Pulmonary artery endothelial cell (primary cell): ENCODE measurements around the gene AS3MT. TPM values are rescaled to one million over a fixed set of nuclear protein-coding genes. Genes with fewer than 3 reads are reported as not detected.
"Not testable (repeated sequence)": the region's sequence is repeated elsewhere in the genome, so short reads cannot be mapped to it uniquely, and the experiment has no call there.

Source experiments
- DNase-seq: peaks from one replicate; pipeline ENCODE4 v3.0.0-alpha.2; 2011; ENCODE audit warnings: low read depth, low spot score
- total RNA-seq: library from RNA; depleted of rRNA; stranded (reverse); fragments of >200 nt; gene quantifications from 2 replicates; pipeline ENCODE4 v1.2.3, GENCODE V29; 2014

The AS3MT gene
- total RNA-seq, 1 donor from 2014 or later = 1.4 TPM

DNA sequence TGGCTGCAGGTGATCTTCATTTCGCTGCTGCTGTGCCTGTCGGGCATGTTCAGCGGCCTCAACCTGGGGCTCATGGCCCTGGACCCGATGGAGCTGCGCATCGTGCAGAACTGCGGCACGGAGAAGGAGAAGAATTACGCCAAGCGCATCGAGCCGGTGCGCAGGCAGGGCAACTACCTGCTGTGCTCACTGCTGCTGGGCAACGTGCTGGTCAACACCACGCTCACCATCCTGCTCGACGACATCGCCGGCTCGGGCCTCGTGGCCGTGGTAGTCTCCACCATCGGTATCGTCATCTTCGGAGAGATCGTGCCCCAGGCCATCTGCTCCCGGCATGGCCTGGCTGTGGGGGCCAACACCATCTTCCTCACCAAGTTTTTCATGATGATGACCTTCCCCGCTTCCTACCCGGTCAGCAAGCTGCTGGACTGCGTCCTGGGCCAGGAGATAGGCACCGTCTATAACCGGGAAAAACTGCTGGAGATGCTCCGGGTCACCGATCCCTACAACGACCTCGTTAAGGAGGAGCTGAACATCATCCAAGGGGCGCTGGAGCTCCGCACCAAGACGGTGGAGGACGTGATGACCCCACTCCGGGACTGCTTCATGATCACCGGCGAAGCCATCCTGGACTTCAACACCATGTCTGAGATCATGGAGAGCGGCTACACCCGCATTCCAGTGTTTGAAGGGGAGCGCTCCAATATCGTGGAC, 50.1 kb downstream of the AS3MT start:
- no peak for DNase-seq

DNA sequence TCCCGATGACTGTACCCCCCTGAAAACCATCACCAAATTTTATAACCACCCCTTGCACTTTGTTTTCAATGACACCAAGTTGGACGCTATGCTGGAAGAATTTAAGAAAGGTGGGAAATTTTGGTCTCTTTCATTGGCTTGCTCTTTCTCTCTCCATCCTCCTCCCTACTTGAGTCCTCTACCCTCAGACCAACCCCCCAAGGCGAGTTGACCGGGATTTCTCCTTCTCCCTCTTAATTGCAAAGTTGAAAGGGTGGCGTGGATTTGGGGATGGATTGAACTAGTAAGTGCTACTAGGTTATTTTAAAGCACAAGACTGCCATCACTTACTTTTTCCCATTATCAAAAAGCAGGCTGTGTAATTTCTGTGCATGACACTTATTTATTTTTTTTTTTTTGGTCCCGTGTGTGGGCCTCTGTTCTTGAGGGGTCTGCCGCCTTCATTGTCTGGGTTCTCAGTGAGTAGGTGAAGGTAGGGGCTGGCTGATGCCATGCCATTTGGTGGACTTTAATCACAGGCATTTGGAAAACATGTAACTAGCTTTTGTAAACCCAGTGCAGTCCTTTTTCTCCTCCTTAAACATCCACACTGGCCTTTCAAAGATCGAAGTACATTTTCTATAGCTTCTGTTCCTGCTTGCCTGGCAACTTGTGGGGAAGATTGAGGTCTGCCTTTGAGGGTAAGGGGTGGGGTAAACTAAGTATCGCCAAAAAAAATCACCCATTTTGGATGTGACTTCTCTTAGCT, 50.9 kb downstream of the AS3MT start:
- DNase-seq = no peak

DNA sequence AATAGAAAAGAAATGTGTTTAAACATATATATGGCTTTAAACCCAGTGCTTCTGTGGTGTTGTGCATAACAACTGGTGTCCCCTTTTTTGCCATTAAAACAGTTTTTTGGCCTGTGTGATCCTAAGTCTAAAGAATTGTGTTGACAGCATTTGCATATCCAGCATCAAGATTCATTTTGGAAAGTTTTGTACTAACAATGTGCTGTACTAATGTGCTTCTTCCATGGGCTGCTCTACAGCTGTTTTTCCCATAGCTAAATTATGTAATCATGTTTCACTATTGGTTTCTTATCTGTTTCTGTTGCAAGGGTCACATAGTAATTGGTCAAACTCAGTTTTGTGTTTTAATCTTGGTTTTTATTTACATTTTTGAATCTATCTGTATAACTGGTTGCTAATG, 54.3 kb downstream of the AS3MT start:
- no peak for DNase-seq

DNA sequence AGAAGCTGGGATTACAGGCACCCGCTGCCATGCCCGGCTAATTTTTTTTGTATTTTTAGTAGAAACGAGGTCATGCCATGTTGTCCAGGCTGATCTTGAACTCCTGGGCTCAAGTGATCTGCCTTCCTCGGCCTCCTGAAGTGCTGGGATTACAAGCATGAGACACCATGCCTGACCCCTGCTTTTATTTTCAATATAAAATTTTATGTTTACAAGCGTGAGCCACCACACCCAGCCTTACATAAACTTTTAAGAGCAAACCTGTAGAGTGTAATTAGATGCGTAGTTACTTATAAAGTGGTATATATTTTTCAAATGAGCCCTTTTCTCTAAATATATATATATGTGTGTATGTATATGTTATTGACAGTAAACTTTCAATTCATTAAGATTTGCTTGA, 57.6 kb downstream of the AS3MT start:
- no peak for DNase-seq

DNA sequence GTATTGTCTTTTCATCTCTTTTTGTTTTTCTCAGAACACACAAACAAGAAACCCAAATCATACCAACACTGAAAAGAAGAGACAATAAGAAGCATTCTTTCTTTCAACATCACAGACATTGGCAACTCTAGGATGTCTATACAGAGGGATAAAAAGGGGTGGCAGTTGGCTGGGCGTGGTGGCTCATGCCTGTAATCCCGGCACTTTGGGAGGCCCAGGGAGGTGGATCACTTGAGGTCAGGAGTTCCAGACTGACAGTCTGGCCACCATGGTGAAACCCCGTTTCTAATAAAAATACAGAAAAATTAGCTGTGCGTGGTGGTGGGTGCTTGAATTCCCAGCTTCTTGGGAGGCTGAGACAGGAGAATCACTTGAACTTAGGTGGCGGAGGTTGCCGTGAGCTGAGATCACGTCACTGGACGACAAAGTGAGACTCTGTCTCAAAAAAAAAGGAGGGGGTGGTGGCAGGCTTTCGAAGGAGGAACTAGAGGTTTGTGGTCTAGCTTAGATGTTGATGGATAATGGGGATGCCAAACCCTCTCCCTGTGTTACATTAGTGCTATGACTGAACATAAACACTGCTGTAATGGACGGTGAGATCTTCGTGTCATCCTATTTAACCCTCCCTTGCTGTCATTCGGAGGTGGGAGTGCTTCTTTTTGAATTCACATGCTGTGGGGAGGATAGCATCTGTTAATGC, 58.2 kb downstream of the AS3MT start:
- DNase-seq = no peak

DNA sequence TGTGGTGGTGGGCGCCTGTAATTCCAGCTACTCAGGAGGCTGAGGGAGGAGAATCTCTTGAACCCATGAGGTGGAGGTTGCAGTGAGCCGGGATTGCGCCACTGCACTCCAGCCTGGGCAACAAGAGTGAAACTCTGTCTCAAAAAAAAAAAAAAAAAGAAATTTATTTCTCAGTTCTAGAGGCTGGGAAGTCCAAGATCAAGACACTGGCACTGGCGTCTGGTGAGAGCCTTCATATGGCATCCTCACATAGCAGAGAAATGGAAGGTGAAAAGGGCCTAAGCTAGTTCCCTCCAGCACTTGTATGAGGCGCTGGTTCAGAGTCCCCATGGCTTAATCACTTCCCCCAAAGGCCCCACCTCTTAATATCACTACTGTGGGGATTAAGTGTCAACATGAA, 59.2 kb downstream of the AS3MT start:
- not testable (repeated sequence) for DNase-seq

DNA sequence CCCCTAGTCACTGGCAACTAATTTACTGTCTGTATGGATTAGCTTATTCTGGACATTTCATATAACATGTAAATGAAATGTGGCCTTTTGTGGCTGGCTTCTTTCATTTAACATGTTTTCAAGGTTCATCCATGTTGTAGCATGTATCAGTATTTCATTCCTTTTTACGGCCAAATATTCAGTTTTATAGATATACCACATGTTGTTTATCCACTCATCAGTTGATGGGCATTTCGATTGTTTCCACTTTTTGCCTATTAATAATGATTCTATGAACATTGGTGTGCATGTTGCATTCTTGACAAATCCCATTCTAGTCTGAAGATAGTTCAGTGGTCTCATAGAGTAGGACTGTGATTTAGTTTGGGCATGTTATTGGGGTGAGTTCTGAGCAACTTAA, 61.5 kb downstream of the AS3MT start:
- no peak for DNase-seq

DNA sequence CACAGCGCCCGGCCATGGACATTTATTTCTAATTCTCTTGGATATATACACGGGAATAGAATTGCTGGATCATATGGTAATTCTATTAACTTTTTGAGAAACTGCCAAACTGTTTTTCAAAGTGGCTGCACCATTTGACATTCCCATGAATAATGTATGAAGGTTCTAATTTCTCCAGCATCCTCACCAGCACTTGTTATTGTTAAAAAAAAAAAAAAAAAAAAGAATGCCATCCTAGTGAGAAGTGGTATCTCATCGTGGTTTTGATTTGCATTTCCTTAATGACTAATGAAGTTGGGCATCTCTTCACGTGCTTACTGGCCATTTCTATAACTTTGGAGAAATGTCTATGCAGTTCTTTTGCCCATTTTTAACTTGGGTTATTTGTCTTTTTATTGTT, 62.4 kb downstream of the AS3MT start:
- no peak for DNase-seq

DNA sequence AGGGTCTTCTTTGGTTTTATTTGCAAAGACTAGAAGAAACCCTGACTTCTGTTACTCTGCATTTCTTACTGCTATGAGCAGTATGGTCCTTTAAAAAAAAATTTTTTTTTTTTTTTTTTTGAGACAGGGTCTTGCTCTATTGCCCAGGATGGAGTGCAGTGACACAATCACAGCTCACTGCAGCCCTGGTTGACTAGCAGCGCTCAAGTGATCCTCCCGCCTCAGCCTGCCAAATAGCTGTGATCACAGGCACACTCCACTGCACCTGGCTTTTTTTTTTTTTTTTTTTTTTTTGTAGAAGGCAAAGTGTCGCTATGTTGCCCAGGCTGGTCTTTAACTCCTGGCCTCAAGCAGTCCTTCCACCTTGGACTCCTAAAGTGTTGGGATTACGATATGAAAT, 66.2 kb downstream of the AS3MT start:
- DNase-seq = no peak

DNA sequence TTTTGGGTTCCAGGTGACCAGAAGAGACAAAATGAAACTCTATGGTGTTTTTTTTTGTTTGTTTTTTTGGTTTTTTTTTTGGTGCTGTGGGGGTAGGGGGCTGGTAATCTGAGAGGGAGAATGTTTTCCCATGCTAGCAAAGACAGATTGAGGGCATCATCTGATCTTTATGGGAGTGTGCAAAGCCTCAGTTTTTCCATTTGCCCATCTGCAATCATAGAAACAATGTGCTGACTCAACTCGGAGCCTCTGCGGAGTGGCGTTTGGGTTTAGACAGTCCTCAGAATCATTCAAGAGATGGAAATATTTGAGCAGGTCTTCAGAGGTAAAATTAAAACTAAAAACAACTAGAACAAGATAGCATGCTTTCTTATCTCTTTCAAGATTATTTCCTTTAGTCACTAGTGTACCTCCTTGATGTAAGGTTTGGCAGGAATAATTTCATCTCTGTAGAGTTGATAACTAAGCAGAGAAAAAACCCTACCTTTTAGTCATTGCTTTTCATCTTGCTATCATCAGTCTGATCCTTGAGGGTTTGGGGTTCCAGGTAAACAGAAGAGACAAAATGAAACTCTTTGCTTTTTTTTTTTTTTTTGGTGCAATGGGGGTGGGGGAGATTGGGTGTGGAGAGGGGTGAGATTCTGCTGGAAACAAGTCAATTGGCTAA, 66.8 kb downstream of the AS3MT start:
- DNase-seq = no peak

DNA sequence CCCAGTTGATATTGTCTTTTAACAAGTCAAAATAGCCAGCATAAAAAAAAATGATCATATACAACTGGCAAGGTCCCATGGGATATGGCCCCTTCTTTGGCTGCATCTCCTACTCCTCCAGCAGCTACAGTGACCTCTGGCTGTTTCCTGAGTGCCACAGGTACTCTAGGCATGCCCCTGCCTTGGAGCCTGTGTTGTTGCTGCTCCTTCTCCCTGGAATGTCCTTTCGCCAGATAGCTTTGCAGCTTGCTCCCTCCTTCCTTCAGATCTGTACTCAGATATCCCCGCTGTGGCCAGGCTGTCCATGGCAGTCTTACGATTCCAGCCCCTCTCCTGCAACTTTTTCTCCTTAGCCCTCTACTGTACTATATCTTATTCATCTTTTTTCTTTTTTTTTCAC, 72.1 kb downstream of the AS3MT start:
- no peak for DNase-seq

DNA sequence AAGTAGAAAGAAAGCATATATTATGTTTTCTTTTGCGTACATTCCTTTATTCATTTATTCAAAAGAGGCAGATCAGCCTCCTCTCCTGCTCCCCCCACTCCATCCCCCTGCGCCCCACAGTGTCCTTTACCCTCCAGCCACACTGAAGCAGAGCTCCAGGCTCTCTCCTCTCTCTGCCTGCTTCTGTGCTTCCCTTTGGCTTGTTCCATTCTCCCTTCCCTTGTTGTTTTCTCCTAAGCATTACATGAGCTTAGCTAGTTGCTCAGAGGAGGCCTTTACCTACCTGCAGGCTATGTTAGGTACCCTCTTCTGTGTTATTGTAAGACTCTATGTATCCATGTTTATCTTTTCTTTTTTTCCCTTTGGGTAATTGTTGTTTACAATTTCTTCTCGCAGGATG, 76.2 kb downstream of the AS3MT start:
- no peak for DNase-seq

DNA sequence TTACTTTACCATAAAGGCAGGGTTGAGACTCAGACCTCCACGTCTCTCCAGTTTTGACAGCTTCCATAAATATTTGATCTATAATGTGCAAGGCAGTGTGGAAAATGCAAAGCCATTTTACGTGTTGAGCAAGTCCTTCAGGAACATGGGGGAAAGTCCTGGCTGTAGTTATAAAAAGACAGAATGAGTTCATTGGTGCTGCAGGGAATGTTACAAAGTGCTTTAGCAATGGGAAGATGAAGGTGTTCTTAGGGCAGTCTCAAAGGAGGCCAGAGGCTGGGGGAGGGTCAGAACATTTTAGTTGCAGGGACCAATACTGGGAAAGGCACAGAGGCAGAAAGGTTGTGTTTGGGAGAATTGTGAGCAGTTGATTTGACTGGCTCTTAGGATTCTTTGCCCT, 76.7 kb downstream of the AS3MT start:
- no peak for DNase-seq

DNA sequence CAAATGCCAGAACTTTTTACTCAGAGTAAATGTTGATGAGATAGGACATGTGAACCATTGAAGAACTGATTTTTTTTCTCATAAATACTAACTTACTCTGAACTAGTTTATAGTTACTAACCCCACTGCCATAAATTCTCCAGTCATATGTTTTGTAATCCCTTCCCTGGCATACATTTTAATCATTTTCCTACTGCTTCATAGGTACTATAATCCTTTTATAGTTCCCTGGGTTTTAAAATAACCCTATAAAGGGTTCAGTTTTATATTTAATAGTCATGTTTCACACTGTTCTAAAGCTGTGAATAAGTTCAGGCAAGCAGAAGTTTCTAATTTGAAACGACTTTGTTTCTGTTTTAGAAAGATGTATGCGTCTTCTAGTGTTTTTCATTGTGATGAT, 77.7 kb downstream of the AS3MT start:
- no peak for DNase-seq

DNA sequence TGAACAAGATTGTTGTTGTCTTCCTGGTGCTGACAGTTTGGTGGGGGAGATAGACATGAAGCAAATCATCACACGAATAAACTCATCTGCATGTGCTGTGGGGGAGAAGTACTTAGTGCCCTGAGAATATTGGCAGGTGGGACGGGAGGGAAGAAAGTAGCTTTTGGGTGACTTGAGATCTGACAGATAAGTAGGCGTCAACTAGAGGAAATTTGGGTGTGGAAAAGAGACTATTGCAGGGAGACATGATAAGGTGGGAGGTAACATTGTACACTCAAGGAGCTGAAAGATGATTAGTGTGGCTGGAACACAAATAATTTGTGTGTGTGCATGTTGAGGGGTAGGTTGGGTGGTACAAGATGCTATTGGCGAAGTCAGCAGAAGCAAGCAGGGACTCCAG, 78.9 kb downstream of the AS3MT start:
- no peak for DNase-seq

DNA sequence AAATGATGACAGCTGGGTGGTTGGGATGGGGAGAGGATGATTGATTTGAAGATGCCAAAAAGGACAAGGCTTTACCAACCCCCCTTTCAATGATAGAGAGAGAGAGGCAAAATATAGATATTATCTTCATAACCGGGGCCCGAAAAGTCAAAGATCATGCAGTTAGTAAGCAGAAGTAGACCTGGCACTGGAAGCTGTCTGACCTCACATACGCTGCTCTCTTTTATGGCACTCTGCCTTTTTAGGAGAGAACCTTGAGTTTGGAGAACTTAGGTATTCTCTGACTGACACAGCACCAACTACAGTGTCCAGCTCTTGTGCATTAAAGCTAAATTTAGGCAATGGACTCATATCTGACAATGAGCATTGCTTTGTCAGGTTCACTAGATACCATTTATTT, 79.5 kb downstream of the AS3MT start:
- DNase-seq = no peak

DNA sequence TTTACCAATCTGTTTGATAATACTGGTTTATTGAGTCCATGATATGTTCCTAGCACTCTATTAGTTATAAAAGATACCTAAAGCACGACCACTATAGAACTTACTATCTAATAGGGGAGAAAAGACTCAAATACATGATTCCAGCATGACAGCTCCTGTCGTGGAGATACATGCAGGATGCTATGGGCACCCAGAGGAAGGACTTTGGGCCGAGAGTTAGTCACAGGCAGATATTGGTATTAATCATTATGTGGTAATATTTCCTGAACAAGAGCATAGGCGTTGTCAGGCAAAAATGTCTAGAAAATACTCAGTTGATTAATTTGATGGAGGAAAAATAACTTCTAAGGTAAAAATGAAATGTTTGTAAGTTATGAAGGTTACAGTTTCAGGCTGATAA, 80.6 kb downstream of the AS3MT start:
- DNase-seq = no peak

DNA sequence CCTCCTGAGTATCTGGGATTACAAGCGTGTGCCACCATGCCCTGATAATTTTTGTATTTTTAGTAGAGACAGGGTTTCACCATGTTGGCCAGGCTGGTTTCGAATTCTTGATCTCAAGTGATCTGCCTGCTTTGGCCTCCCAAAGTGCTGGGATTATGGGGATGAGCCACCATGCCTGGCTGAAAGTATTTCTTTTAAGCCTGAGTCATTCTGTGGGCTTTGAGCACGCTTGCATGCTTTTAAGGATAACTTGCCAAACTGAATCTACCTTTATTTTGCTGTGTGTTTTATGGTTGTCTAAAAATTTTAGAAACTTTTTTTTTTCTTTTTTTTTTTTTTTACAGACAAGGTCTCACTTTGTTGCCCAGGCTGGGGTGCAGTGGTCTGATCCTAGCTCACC, 82.0 kb downstream of the AS3MT start:
- no peak for DNase-seq
